Measurements from ENCODE around the gene PNPLA3. TPM values are rescaled to one million over a fixed set of nuclear protein-coding genes. Genes with fewer than 3 reads are reported as not detected.
A peak's percentile ranks its signal among the peaks of the same experiment; 100 is the strongest.

PNPLA3 gene
- total RNA-seq, 1 experiment from 2014 or later: 17.5 TPM

DNA sequence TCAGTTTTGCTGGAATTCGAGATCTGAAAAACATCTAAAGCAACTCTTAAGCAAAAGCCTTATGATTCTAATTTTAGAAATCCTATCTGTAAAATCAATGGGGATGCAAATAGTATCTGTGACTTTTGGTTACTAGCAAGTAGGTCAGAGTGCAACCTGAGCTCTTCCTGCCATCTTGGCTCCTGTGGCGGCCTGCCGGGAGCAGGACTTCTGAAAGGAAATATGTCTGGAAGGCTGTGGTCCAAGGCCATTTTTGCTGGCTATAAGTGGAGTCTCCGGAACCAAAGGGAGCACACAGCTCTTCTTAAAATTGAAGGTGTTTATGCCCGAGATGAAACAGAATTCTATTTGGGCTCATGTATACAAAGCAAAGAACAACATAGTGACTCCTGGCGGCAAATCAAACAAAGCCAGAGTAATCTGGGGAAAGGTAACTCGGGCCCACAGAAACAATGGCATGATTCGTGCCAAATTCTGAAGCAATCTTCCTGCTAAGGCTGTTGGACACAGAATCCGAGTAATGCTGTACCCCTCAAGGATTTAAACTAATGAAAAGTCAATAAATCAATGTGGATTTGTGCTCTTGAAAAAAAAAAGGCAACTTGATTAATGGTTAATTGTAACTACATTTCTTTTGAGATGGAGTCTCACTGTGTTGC is 33.3 kb downstream of the PNPLA3 start:
- Histone ChIP-seq H3K4me2 (ENCODE audit: insufficient read depth, insufficient read length, low read length) (peak overlapping the region; percentile 64), H4K20me1 (ENCODE audit: control insufficient read depth, insufficient read depth, insufficient read length) (no peaks in the 10 kb centered on the region), H3K9ac (ENCODE audit: extremely low read depth, insufficient read length, low read length) (no peak overlapping the region), H3K56ac (ENCODE audit: insufficient read length, low read depth, low read length) (no peak overlapping the region), H2BK5ac (ENCODE audit: insufficient read length, low read length) (no peak overlapping the region), H4K91ac (ENCODE audit: insufficient read length, low read depth, low read length) (no peak overlapping the region), H2BK20ac (ENCODE audit: low read depth, low read length, poor library complexity, severe bottlenecking) (no peak overlapping the region), H3K9me3 (ENCODE audit: control insufficient read depth, low read depth, low read length) (no peaks in the 10 kb centered on the region), H3K79me2 (ENCODE audit: insufficient read depth, low read length) (no peaks in the 10 kb centered on the region), H2BK15ac (ENCODE audit: low read depth, low read length) (no peak overlapping the region), H3K79me1 (ENCODE audit: insufficient read depth, low read depth, low read length, poor library complexity, severe bottlenecking) (no peaks in the 10 kb centered on the region), H3K18ac (ENCODE audit: insufficient read length, low read depth, low read length) (no peak overlapping the region), H2BK12ac (ENCODE audit: insufficient read length, low read depth, low read length) (no peak overlapping the region), H3K27me3 (ENCODE audit: insufficient read depth, low read length) (no peaks in the 10 kb centered on the region), H4K5ac (ENCODE audit: insufficient read length, low read depth, low read length) (no peak overlapping the region), H3K14ac (ENCODE audit: insufficient read depth, low read length) (no peak overlapping the region), H3K27ac (ENCODE audit: insufficient read length, low read depth, low read length) (no peak overlapping the region), H4K8ac (replicated peaks; ENCODE audit: insufficient read length, low read depth, low read length) (no peak overlapping the region), H3T11ph (ENCODE audit: low read length) (no peak overlapping the region), H2BK120ac (ENCODE audit: low read depth, low read length, poor library complexity, severe bottlenecking) (no peak overlapping the region), H3K4ac (ENCODE audit: low read depth, low read length) (no peak overlapping the region), H3K4me1 (ENCODE audit: insufficient read depth, low read length) (peaks cover 8% of the 10 kb centered on the region; the same call in 1 of the 2 replicates), H2AFZ (ENCODE audit: low read length) (no peak overlapping the region), H3K23ac (ENCODE audit: insufficient read length, low read depth, low read length) (no peak overlapping the region), H2AK5ac (ENCODE audit: insufficient read length, low read length) (no peak overlapping the region), H3K23me2 (ENCODE audit: insufficient read length, low read depth, low read length, poor library complexity, severe bottlenecking) (peaks cover 8% of the 10 kb centered on the region)
- no peak overlapping the region for H3K27ac Mint-ChIP-seq
- TF ChIP-seq, protein P1, sequence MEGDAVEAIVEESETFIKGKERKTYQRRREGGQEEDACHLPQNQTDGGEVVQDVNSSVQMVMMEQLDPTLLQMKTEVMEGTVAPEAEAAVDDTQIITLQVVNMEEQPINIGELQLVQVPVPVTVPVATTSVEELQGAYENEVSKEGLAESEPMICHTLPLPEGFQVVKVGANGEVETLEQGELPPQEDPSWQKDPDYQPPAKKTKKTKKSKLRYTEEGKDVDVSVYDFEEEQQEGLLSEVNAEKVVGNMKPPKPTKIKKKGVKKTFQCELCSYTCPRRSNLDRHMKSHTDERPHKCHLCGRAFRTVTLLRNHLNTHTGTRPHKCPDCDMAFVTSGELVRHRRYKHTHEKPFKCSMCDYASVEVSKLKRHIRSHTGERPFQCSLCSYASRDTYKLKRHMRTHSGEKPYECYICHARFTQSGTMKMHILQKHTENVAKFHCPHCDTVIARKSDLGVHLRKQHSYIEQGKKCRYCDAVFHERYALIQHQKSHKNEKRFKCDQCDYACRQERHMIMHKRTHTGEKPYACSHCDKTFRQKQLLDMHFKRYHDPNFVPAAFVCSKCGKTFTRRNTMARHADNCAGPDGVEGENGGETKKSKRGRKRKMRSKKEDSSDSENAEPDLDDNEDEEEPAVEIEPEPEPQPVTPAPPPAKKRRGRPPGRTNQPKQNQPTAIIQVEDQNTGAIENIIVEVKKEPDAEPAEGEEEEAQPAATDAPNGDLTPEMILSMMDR (conservative IDR thresholded peaks at IDR 0.05): no peak
- H3K36me3 Mint-ChIP-seq (ENCODE audit: insufficient read depth in 1 of 3, low read depth in 3 of 3): peaks cover 0 to 2% (median 0%) of the 10 kb centered on the region in 3 experiments; a peak in 1 of 7 replicates
- no CpG with 5 or more reads among the region's 9 CpGs for WGBS (ENCODE audit: extremely low coverage, insufficient read length, low lambda C conversion rate)
- no peaks in the 10 kb centered on the region for H3K9me3 Mint-ChIP-seq
- peaks cover 3% of the 10 kb centered on the region; the same call in 1 of the 2 replicates for H3K27me3 Mint-ChIP-seq (ENCODE audit: low read depth)
- peaks cover 29 to 33% of the 10 kb centered on the region in 2 experiments for H3K4me1 Mint-ChIP-seq
- DNase-seq: no peak
- H3K4me3 Mint-ChIP-seq: peak overlapping the region; percentile 95 to 97
